ENCODE data around the gene SLC34A1.
"Not testable (repeated sequence)": the region's sequence is repeated elsewhere in the genome, so short reads cannot be mapped to it uniquely, and the experiment has no call there.

Gene SLC34A1

DNA sequence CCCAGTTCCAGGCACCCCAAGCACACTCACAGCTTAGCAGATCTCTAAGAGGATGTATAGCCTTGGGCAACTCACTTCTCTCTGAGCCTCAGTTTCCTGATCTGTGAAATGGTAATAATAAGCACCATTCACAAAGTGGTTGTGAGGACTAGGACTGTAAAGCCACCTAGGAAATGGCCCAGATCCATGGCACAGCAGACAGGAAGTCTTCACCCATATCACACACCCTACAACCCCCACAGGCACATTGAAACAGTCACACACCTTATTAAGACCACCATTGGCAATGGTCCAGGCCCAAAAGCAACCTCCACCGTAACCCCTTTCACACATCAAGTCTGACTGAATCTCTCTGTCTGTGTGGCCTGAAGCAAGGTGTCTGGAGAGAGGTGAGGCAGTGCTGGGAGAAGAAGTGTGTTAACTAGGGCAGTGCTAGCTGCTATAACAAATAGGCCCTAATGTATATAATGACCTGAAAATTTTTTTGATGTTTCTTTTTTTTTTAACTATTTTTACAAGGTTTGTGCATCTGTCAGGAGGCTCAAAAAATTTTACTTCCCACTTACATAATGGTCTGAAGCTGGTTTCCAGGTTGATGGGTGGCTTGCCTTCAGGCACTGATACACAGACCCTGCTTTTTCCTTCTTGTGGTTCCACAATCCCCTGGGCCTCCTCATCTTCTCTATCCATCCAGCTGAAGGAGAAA, 28.9 kb upstream of the SLC34A1 start:
- no peak for DNase-seq (ENCODE audit: low read depth in 1 of 2, low spot score in 1 of 2)

DNA sequence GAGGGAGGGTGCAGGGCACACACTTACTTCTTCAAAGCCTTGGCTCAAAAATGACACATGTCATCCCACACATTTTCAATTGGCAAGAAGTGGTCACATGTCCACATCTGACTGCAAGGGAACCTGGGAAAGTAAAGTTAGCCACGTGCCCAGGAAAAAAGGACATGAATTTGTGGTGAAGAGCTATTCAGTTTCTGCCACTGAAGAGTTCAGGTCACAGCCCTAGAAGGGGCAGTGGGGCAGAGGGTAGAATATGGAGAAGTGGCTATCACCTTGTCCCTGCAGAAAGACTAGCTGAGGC, 28.4 kb upstream of the SLC34A1 start:
- no peak for DNase-seq (ENCODE audit: low read depth in 1 of 2, low spot score in 1 of 2)

DNA sequence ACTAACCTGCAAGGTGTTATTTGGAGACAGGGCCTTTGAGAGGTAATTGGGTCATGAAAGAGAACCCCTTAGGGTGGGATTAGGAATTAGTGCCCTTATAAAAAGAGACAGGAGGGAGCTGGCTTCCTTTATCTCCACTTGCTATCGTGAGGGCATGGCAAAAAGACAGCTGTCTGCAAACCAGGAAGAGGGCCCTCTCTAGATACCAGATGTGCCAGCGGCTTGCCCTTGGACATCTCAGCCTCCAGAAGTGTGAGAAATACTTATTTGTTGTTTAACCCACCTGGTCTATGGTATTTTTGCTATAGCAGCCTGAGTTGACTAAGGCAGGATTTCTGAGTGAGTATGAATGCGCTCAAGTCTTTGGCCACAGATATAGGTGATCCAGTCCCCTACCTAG, 27.5 kb upstream of the SLC34A1 start:
- DNase-seq (ENCODE audit: low read depth in 1 of 2, low spot score in 1 of 2): no peak

DNA sequence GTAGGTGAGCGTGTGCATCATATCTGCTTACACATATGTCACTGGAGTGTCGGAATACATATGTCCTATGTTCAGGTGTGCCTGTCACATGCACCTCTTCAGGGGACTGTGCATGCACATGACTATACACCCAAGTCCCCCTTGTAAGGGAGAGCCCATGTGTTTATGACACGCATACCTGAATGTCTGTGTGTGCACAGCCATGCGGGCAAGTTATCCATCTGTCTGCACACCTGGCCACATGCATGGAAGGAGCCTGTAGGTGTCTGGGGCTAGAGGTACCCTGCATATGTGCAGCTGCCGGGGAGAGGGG, 27.1 kb upstream of the SLC34A1 start:
- DNase-seq (ENCODE audit: low read depth in 1 of 2, low spot score in 1 of 2): no peak

DNA sequence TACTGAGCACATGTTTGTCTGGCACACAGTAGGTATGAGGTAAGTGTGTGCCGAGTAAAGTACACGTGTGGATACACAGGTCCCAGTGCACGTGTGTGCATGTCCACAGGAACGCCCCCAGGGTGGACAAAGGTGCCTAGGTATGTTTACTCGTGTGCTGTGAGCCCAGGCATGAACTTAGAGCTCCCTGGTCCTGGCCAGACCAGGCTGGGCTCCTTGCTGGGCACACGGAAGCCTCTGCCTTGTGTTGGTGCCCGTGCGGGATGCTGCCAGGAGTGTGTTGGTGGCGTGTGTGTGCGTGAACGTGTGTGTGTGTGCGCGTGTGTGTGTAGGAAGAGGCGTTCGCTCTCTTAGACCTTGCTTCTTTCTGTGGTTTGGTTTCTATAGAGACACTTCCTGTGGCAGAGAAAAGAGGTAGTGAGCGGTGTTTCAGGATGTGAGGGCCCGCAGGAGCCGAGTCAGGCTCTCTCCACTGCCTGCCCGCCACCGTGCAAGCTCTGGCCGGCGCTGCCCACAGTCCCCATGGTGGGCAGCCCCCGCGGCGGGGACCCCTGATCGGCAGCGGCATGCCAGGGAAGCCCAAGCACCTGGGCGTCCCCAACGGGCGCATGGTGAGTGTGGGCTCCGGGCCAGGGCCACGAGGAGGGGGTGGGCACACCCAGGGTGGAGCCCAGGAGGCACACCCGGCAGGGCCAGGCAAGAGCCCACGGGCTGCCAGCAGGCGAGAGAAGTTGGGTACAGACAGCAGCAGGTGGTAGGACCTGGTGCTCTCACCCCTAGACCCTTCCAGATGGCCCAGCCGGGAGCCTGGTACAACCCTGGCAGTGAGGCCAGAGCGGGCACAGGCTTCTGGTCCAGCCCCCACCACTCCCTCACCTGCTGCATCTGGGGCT, 26.5 kb upstream of the SLC34A1 start, which contains the start of gene RGS14:
TSS of gene RGS14 (plus strand) at position 466 of the 893 bp plus-strand sequence. CDS start at position 567, 101 bp downstream.
- DNase-seq (ENCODE audit: low read depth in 1 of 2, low spot score in 1 of 2): peak; percentile 42 to 59

DNA sequence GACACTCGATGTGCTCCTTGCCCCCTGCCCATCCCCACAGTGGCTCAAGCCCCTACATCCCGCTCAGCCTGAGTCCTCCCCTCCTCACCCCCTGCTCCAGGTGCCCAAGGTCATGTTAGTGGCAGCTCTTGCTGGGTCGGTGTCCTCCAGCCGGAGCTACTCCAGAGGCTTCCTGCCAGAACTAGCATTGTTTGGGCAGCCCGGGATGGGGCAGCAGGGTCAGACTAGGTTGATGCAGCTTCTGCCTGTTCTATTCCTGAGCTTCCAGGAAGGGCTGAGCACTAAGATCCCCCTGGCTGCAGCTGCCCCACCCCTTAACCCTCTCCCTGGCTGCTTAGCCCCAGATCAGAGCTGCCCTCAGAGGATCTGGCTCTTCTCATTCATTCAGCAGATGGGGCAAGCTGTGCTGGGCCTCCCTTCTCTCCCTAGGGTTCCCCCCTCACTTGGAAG, 25.8 kb upstream of the SLC34A1 start:
- no peak for DNase-seq (ENCODE audit: low read depth in 1 of 2, low spot score in 1 of 2)

DNA sequence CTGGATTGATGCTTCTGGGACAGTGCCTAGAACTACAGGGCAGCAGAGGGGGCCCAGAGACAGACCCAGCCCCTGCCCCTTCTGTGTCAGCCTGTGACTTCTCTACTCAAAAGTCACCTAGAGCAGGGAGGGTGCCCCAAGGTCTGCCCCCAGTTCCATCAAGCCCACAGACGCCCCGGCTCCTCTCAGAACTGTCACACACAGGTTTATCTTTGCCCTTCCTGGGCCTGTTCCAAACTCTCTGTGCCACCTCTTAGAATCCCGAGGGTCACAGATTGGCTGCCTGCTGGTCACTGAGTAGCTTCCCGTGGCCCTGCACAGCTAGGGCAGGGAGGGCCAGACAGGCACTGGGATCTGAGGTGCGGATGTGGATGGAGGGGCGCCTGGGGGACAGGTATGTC, 24.8 kb upstream of the SLC34A1 start:
- no peak for DNase-seq (ENCODE audit: low read depth in 1 of 2, low spot score in 1 of 2)

DNA sequence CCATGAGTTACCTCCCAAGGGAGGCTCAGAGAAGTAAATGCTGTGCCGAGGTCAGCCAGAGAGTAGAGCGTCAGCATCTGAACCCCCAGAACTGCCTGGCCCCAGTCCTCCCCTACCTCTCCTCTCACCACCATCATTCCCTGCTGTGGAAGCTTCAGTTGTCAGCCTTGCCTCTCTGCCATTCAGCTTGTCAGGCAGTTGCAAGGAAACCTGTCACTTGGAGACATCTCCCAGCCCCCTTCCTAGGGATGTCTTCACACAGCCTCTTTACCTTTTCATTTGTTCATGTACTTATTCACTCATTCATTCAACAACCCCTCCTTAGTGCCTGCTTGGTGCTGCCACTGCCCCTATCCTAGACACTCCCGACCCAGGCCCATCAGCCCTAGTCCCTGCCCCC, 24.4 kb upstream of the SLC34A1 start:
- DNase-seq (ENCODE audit: low read depth in 1 of 2, low spot score in 1 of 2): no peak

DNA sequence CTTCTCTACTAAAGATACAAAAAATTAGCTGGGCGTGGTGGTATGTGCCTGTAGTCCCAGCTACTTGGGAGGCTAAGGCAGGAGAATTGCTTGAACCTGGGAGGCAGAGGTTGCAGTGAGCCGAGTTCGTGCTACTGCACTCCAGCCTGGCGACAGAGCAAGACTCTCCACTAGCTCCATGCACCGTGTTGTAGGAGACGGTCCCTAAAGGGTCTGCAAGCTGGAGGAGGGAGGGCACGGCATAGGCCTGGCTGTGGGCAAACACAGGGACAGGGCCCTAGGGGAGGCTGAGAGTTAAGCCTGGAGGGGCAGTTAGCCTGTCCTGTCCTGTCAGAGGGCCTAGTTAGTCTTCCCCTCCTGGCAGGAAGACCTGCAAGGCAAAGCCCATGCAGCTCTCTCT, 23.5 kb upstream of the SLC34A1 start:
- DNase-seq (ENCODE audit: low read depth in 1 of 2, low spot score in 1 of 2): not testable (repeated sequence)

DNA sequence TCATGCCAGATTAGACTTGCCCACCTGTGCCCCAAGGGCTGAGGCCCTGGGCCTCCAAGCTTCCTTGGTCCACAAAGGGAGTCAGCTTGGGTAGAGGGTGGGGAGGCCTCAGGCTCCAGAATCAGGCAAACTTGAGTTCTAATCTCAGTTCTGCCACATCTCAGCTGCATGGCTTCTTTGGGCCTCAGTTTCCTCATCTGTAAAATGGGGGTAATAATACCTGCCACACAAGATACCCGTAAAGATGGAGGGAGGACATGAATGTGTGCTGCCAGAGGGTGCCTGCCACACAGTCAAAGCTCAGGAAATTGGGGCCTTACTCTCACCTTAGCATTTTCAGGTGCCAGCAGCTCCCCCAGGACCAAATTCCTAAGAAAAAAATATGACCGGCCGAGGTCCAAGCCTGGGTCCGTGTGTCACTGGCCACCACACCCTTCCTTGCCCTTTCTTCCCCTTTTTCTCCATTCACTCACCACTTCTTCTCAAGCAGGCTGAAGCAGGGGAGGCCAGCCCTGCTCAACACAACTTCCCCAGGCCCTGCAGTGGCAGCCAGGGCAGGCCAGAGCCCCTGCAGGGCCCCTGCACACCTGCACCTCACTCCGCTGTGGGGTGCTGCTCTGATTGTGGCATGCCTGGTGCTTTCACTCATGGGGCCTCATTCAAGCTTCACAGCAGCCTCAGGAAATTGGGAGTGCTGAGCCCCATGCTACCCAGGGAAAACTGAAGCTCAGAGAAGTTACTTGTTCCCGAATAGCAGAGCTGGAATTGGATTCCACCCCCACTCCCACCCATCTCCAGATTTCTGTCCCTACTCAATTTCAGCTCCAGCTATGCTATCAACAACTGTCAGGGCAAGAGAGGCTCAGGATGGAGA, 22.6 kb upstream of the SLC34A1 start:
- DNase-seq (ENCODE audit: low read depth in 1 of 2, low spot score in 1 of 2): no peak

DNA sequence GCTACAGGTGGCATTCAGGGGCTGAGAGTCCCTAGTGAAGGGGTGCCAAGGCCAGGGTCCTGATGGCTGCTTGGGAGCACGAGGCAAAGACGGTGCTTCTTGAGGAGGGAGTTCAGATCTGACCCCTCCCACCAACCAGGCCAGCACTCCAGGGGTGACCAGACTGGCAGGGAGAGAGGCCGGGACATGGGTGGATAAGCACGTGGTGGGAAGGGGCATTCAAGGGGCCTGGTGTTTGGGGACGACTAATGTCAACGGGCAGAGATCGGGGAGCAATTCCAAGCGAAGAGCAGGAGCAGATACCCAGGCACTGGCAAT, 22.0 kb upstream of the SLC34A1 start:
- no peak for DNase-seq (ENCODE audit: low read depth in 1 of 2, low spot score in 1 of 2)

DNA sequence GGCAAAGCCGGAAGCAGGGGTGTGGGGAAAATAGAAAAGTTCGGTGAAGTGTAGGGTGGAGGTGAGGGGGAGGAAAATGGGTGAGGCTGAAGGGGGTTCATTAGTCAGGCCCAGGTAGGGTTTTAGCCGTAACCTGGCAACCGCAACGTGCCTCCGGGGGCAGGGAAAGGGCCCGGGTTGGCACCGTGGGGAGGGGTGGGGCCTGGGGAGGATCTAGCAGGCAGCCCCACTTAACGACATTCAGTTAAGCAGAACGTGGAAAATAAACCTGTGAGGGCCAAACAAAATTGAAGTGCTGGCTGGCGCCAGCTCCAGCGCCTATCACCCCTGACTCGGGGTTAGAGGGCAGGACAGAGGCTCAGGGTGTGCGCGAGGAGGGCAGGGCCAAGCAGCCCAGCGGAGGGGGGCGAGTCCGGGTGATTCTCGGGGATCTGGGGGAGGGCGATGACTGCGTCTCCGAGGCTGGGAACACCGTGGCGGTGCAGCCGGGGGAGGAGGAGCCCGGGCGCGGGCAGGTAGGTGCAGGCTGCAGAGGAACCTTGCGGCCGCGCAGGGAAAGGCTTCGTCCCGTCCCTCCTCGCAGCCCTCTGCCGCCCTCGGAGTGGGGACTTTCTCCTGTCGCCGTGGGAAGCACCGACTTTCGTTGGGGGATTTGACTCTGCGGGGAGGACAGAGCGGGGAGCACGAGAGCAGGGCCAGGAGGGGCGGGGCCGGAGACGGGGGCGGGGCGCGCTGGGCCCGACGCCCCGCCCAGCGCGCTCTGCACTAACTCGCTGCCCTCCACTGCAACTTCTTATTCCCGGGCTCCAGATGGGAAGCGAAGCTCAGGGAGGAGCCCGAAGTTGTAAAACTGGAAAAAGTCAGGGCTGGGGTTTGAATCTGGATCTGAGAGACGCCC, 21.4 kb upstream of the SLC34A1 start:
- peak; percentile 34 to 65 for DNase-seq (ENCODE audit: low read depth in 1 of 2, low spot score in 1 of 2)

DNA sequence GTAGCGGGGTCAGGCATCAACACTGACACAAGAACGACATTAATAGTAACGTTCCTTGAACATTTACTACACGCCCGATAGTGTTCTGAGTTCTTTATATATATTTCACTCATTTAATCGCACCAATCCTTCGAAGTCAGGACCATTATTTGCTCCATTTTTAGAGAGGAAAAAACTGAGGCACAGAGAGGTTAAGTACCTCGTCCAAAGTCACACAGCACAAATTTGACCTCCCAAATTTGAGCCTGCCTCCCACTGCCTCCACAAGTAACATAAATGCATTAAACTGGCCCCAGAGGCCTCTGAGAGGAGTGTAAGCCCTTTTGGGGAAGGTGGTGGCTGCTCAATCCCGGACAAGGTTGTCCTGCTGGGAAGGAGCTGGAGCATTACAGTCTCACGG, 20.7 kb upstream of the SLC34A1 start:
- DNase-seq (ENCODE audit: low read depth in 1 of 2, low spot score in 1 of 2): no peak

DNA sequence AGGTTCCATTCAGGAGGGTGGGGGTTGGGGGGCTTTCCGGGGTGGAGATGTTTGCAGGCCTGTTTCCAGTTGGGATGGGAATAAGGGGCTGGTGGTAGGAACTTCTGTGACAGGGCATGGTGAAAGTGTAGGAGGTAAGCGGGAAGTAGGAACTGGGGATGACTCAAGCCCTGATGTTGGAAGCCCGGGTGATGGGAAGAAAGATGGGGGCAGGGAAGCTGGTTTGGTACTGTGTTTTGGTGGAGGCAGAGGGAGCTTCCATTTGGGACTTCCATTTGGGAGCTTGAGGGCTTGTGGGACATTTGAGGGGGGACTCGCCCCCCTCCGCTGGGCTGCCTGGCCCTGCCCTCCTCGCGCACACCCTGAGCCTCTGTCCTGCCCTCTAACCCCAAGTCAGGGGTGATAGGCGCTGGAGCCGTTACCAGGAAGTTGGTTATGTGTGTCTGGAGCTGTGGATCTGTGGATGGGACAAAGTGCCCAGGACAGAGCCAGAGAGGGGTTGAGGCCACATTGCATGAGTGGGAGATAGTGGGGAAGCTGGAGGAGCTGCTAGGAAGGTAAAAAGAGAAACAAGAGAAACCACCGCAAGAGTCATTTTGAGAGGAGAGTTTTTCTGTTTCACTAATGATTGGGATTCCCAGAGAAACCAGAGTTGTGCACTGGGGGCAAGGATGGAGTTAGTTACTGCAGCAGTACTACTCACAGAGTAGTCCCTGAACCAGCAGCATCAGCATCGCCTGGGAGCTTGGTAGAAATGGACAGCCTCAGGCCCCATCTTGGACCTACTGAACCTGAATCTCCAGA, 19.9 kb upstream of the SLC34A1 start:
- no peak for DNase-seq (ENCODE audit: low read depth in 1 of 2, low spot score in 1 of 2)

DNA sequence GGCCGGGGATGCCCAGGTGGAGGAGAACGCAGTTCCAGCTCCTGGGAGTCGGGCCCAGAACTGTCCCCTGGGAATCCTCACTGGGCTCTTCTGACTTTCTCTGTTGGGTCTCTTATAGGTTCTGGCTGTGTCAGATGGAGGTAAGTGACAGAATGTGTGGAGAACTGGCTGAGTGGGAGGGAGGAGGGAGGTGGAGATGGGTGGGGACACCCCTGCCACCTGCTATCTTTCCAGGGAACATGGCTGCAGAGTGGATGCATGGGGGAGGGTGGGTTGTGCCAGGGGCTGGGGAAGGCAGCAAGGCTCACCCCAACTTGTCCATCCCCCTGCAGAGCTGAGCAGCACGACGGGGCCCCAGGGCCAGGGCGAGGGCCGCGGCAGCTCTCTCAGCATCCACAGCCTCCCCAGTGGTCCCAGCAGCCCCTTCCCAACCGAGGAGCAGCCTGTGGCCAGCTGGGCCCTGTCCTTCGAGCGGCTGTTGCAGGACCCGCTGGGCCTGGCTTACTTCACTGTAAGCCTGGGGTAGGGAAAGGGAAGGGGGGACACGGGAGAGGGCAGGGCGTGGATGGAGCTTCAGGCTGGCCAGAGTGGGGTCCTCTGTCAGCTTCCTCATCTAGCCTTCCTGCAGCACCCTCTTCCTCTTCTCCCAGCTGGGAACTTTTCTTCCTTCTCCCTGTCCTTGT, 18.2 kb upstream of the SLC34A1 start:
- no peak for DNase-seq (ENCODE audit: low read depth in 1 of 2, low spot score in 1 of 2)

DNA sequence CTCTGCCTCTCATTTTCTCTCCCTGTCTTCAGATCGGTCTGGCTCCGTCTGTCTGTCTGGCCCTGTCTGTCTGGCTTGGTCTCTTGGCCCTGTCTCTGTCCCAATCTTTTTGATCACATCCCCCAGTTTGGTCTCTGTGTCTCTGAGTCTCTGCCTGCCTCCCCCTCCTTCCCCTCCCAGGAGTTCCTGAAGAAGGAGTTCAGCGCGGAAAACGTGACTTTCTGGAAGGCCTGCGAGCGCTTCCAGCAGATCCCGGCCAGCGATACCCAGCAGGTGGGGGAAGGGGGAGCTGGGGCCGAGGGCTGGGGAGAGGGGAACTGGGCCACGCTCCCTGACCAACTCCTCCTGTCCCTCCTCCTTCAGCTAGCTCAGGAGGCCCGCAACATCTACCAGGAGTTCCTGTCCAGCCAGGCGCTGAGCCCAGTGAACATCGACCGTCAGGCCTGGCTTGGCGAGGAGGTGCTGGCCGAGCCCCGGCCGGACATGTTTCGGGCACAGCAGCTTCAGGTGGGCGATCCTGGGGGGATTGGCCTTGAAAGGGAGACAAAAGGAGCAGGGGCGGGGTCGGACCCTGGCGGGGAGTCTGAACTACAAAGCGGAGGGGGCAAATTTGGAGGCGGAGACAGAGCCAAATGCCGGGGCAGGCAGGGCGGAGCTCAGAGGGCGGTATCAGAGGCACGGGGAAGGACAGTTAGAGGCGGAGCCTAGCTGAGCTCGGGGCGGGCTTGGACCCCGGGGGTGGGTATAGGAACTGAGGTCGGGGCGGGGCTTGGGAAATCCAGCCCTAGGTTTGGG, 17.5 kb upstream of the SLC34A1 start:
- DNase-seq (ENCODE audit: low read depth in 1 of 2, low spot score in 1 of 2): no peak

DNA sequence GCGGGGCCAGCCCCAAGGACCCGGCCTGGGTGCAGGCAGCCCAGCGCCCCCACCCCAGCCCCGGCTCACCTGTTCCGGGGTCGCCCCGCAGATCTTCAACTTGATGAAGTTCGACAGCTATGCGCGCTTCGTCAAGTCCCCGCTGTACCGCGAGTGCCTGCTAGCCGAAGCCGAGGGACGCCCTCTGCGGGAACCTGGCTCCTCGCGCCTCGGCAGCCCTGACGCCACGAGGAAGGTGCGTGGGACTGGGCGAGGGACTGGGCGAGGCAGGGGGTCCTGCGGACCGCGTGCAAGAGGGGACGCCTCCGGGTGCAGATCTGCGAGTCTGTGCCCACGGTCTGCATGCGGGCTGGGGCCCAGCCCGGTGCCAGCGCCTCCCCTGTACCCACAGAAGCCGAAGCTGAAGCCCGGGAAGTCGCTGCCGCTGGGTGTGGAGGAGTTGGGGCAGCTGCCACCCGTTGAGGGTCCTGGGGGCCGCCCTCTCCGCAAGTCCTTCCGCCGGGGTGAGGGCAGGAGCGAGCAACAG, 16.8 kb upstream of the SLC34A1 start:
- no peak for DNase-seq (ENCODE audit: low read depth in 1 of 2, low spot score in 1 of 2)
